ENCODE results near the gene ADO.

GRCh38 chr10:62812672-62813439, 8.3 kb downstream of the ADO start:
- TF ChIP-seq, protein P1, sequence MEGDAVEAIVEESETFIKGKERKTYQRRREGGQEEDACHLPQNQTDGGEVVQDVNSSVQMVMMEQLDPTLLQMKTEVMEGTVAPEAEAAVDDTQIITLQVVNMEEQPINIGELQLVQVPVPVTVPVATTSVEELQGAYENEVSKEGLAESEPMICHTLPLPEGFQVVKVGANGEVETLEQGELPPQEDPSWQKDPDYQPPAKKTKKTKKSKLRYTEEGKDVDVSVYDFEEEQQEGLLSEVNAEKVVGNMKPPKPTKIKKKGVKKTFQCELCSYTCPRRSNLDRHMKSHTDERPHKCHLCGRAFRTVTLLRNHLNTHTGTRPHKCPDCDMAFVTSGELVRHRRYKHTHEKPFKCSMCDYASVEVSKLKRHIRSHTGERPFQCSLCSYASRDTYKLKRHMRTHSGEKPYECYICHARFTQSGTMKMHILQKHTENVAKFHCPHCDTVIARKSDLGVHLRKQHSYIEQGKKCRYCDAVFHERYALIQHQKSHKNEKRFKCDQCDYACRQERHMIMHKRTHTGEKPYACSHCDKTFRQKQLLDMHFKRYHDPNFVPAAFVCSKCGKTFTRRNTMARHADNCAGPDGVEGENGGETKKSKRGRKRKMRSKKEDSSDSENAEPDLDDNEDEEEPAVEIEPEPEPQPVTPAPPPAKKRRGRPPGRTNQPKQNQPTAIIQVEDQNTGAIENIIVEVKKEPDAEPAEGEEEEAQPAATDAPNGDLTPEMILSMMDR (IDR thresholded peaks at IDR 0.05) = no peak
- no peak for TF ChIP-seq POLR2A (IDR thresholded peaks at IDR 0.05)

Measured in body of pancreas (tissue), 4 donors.